GM19099 (cell line): ENCODE results near the gene TBCC.

ENCODE experiments used
- POLR2A ChIP-seq: IDR thresholded peaks from 3 replicates; pipeline ENCODE4 v1.6.1; 2011; ENCODE audit warnings: low read depth; ENCODE audit not compliant: insufficient read length; ENCODE audit errors: extremely low read depth

TBCC gene

DNA sequence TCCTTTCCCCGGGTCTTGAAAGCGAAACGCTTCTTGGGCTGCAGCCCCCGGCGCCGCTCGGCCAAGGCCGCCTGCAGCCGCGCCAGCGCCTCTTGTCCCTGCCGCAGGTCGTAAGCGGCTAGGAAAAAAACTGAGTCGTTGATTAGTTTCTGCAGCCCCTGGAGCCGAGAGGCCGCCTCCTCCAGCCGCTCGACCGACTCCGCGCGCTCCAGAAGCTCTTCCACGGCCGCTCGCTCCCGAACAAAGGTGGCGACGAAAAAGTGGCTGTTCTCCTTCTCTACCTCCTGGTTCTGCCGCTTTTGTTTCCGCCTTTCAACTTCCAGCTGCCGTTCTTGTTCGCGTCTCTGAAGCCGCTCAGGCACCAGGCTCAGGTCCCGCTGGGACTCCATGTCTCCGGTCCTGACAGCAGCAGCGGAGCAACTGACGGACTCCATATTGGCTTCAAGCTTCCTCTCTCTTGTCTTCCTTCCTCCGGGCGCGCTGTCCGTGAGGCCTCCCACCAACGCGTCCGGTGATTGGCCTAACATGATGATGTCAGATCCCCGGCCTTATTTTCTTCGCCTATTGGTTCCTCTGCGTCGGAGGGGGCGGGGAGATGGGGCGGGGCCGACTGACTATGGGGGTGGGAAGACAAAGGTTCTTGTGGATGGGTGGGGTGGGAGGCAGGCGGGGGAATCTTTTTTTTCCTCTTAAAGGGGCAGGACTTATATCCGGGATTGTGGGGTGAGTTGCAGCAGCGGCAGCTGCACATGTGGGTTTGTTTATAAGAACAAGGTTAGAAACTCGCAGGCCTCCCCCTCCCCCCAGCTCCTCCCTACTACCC is at the start of gene TBCC:
TBCC (minus strand) TSS at position 464 of the 823 bp plus-strand sequence; CDS start at position 434, 30 bp downstream.
- TF ChIP-seq POLR2A = peak; percentile 98

DNA sequence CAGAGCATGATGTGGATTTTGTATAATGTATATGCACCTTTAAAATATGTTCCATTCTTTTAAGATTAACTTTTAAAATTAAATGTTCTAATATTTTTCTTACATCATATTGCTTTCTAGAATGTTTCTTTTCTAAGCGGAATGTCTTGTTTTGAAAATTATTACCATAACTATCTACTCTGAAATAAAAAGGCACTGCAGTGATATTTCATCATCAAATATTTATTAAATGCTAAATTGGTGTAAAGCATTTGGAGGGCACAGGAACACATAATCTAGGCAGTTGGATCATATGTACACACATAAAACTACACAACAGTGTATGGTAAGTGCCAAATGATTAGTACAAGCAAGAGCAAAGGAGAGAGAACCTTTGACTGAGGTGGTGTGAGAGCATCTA is 49.7 kb upstream of the TBCC start:
- TF ChIP-seq POLR2A = no peak

DNA sequence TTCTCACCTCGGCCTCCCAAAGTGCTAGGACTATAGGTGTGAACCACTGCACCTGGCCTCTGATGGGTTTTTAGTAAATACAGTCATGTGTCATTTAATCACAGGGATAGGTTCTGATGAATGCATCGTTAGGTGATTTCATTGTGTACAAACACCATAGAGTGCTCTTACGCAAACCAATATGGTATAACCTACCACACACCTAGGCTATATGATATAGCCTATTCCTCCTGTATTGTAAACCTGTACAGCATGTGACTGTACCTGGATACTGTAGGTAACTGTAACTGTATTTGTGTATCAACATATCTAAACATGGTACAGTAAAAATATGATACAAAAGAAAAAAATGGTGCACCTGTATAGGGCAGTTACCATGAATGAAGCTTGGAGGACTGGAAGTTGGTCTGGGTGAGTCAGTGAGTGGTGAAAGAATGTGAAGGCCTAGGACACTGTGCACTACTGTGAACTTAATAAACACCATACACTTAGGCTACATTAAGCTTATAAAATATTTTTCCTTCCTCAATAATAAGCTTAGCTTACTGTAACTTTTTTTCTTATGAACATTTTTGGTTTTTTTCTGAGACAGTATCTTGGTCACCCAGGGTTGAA is 45.9 kb upstream of the TBCC start:
- TF ChIP-seq POLR2A = no peak

GRCh38 chr6:42790549-42791181 is 44.8 kb upstream of the TBCC start:
- no peak for TF ChIP-seq POLR2A

DNA sequence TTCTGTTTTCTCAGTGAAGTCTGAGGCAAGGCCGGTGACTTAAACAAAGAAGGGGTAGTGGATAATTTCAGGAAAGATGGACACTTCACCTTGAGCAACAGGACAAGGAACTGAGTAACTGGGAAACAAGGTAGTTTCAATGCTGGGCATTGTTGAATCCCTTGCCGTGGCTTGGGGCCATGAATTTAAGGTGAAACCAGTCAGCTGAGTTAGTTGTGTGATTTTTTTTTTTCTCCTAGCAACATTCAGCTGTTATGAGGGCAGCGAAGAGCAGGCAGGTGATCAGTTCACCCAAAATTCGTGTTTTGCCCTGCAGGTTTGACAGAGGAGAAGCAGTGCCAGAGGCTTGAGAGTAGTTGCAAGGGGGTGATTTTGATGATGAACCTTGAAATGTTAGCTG is 42.8 kb upstream of the TBCC start:
- TF ChIP-seq POLR2A = no peak

DNA sequence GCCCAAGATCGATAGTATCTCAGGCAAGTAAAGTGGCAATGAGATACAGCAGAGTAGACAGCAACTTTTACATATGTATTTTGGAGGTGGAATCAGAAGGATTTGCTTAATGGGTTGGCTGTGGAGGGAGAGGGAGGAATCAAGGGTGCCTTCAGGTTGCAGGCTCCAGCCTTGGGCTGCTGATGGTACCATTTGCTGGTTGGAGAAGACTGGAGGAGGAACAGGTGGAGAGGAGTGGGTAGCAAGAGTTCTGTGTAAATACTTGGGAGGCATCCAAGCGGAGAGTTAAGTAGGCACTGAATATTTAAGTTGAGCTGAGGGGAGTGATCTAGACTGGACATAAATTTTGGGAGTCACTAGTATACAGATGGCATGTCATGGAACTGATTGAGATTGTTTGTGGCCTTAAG is 41.2 kb upstream of the TBCC start:
- TF ChIP-seq POLR2A = peak; percentile 24

DNA sequence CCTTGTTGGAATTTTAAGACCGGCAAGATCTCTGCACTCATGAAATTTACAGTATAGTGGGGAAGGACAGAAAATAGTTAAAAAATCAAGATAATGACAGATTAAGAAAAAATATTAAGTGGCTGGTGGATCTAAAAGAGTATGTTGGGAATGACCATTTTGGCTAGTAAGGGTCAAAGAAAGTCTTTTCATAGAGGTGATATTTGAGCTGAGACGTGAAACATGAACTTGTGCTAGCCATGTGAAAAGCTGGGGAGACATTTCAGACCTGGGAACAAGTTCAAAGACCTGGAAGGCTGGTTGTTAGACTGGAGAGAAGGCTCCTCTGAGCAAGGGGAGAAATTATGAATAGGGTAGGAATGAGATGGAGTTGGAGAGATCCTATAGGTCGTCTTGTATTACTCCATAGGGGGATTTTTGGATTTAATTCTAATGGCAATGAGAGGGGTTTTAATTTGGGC is 40.7 kb upstream of the TBCC start:
- no peak for TF ChIP-seq POLR2A

GRCh38 chr6:42784717-42785498 is 39.0 kb upstream of the TBCC start:
- no peak for TF ChIP-seq POLR2A

DNA sequence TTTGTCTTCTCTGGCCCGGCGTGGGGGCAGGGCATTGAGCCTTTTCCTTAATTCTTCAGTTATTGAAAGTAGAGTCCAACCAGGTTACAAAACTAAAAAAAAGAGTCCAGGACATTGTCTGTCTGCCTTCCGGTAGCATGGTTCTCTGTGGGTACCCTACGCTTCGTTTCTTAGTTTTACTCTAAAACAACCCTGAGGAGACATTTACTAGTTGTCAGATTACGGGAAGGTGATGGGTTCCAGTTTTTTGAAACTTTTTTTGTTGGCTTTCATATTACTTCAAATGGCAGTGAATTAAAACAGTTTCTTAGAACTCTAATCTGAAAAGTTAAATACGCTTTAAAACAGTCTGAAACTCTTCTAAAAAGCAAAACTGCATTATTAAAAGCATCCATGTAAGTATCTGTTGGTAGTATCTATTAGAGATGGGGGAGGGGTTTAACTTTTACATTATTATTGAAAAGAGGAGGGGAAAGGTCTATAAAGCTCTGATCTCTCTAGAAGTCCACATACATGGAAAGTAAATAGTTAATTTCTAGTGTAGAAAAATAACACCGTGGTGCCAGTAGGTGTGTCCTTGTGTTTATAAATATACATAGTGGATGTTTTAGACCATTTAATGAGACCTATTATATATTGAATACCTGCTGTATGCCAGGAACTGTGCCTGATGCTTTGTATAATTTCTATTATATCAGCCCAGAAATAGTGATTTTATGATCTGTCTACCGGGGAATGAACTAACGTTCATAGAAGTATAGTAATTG is 38.2 kb upstream of the TBCC start:
- no peak for TF ChIP-seq POLR2A

- peak; percentile 76 for TF ChIP-seq POLR2A
These were observed 37.4 kb upstream of the TBCC start for GRCh38 chr6:42783177-42783875.

DNA sequence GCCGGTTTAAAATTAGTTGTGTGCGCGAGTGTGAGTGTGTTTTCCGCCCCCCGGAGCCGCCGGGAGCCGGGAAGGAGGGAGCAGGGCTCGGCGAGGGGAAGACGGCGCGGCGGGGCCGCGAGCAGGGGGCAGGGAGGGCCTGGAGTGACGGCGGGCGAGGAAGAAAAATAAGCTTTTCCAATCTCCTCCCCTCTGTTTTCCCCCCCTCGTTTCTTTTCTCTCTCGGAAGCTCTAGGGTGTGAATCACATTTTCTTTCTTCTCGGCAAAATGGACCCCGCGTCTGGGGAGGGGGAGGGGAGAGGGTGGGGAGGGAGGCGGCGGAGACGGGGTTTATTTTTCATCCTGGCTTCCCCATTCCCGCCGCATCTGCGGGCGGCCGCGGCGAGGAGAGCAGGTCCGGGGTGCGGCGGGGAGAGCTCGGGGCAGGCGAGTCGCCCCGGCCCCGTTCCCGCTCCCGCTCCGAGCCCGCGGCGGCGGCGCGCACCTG is 36.8 kb upstream of the TBCC start:
- peak; percentile 74 for TF ChIP-seq POLR2A

- TF ChIP-seq POLR2A = no peak
These were observed 36.1 kb upstream of the TBCC start, which contains the start of gene BICRAL for GRCh38 chr6:42781796-42782688. Gene BICRAL, plus strand, starts transcription at chr6:42782052. Its CDS starts 39,971 bp downstream, at chr6:42822023.

- no peak for TF ChIP-seq POLR2A
These were observed 35.6 kb upstream of the TBCC start for GRCh38 chr6:42781546-42781795.

- no peak for TF ChIP-seq POLR2A
These were observed 33.6 kb upstream of the TBCC start for GRCh38 chr6:42779521-42779920.
